Stimulated activated CD8-positive, alpha-beta memory T cell treated with anti-CD3 and anti-CD28 coated beads, Interleukin-7, amount 100 ng/mL, for 24 hours (primary cell): Measurements from ENCODE around the gene CENPF.

Experiments
- DNase-seq: peaks from one replicate; pipeline ENCODE4 v3.0.0-alpha.2; 2020; ENCODE audit warnings: low read depth

The CENPF gene

DNA sequence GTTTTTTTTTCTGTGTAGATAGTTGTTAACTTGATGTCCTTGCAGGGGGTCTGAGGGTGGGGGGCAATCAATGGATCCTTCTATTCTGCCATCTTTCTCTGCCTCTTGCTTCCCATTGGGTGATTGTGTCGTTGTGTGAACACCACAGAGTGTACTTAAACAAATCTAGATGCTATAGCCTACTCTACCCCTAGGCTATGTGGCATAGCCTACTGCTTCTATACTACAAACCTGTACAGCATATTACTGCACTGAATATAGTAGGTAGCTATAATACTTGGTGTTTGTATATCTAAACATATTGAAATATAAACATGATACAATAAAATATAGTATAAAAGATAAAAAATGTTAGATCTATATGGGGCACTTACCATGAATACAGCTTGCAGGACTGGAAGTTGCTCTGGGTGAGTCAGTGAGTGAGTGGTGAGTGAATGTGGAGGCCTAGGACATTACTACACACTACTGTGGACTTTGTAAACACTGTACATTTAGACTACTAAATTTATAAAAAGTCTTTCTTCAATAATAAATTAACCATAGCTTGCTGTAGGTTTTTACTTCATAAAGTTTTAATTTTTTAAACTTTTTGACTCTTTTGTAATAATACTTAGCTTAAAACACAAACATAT is 105.4 kb downstream of the CENPF start:
- DNase-seq = no peak

DNA sequence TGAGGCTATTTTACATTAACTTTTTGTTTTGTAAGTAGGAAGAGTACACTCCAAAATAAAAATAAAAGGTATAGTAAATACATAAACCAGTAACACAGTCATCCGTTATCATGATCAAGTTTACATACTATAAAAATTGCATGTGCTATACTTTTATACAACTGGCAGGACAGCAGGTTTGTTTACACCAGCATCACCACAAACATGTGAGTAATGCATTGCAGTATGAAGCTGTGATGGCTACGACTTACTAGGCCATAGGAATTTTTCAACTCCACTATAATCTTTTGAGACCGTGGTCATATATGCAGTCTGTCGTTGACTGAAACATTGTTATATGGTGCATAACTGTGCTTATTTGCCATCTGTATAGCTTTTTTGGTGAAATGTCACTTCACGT is 106.2 kb downstream of the CENPF start:
- no peak for DNase-seq

DNA sequence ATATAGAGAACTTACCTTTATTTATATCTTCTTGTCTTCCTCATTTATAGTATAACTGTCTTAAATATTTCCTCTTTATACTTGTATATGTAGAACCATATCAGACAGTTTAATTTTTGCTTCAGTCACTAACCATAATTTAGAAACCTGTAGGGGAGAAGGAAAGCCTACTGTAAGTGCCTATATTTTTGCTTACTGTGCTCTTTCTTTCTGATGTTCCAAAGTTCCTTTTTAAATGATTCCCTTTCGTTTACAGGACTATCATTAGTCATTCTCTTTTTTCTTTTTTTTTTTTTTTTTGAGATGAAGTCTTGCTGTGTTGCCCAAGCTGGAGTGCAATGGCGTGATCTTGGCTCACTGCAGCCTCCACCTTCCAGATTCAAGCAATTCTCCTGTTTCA is 109.7 kb downstream of the CENPF start:
- DNase-seq = no peak
